Kidney (tissue), 14 donors: ENCODE results near the gene TMEM63B. TPM values are rescaled to one million over a fixed set of nuclear protein-coding genes. Genes with fewer than 3 reads are reported as not detected.

Experiments
- DNase-seq, 5 donors: peaks; one replicate each; pipeline ENCODE4 v3.0.0-alpha.2; 2013 to 2020
- FAIRE-seq: peaks from 2 replicates; lab custom pipeline; 2012; peaks lifted over from hg19 to GRCh38; lab: Jason Lieb, UNC
- H3K27ac ChIP-seq, 2 donors: one replicate each; pipeline ENCODE4 v1.7.0; 2013; ENCODE audit warnings: low read depth in 2 of 2, low read length in 2 of 2, inconsistent platforms in 1 of 2
- H3K27me3 ChIP-seq: one replicate; pipeline ENCODE4 v1.7.1; 2013; ENCODE audit warnings: low read length, inconsistent platforms; ENCODE audit not compliant: control insufficient read depth, insufficient read depth
- H3K36me3 ChIP-seq, 3 donors: one replicate each; pipeline versions ENCODE4 v1.7.0 to v1.7.1; 2013; ENCODE audit warnings: low read length in 3 of 3, control low read depth in 1 of 3, inconsistent platforms in 1 of 3; ENCODE audit not compliant: insufficient read depth in 3 of 3, control insufficient read depth in 2 of 3
- H3K4me1 ChIP-seq, 3 donors: one replicate each; pipeline versions ENCODE4 v1.7.0 to v1.7.1; 2013; ENCODE audit warnings: low read length in 3 of 3, inconsistent platforms in 1 of 3, low read depth in 1 of 3; ENCODE audit not compliant: control insufficient read depth in 2 of 3, insufficient read depth in 2 of 3
- H3K4me3 ChIP-seq, 3 donors: one replicate each; pipeline versions ENCODE4 v1.7.0 to v1.8.1; 2013; ENCODE audit warnings: low read length in 3 of 3, control low read depth in 1 of 3, inconsistent platforms in 1 of 3
- H3K9ac ChIP-seq, 3 donors: one replicate each; pipeline versions ENCODE4 v1.7.0 to v1.7.1; 2013; ENCODE audit warnings: low read length in 3 of 3, control low read depth in 1 of 3, inconsistent platforms in 1 of 3
- H3K9me3 ChIP-seq, 3 donors: one replicate each; pipeline versions ENCODE4 v1.7.0 to v1.7.1; 2013; ENCODE audit warnings: low read length in 3 of 3, control low read depth in 1 of 3, inconsistent platforms in 1 of 3; ENCODE audit not compliant: control insufficient read depth in 2 of 3, insufficient read depth in 1 of 3
- intact Hi-C: fragments of 100-400 bp; cut with DNase I; formaldehyde crosslinking; loops from one replicate; pipeline ENCODE4 v1.11.1; 2022
- polyA plus RNA-seq: library from polyadenylated mRNA; stranded (reverse); fragments of 350-450 nt; fragmentation: Illumina TruSeq; extraction: RNeasy Lipid Tissue Mini Kit (QIAGEN cat#74804); gene quantifications from one replicate; pipeline ENCODE4 v1.2.3, GENCODE V29; 2014; ENCODE audit warnings: low read depth, low replicate concordance; ENCODE audit not compliant: insufficient read depth
- total RNA-seq: library from RNA; stranded (reverse); fragmentation: NEBNext Ultra II Directional; extraction: Animal tissue kit (Norgen Biotek cat#: 25700); gene quantifications from one replicate; pipeline ENCODE4 v1.2.1, GENCODE V29; 2021
- TF ChIP-seq, protein P1 (sequence below): IDR thresholded peaks from 3 replicates; pipeline ENCODE4 v1.5.1; 2012; ENCODE audit warnings: mild to moderate bottlenecking, moderate library complexity, borderline replicate concordance; ENCODE audit not compliant: insufficient read depth; ENCODE audit errors: extremely low read depth
- donor health status: control.
- donor health status: control.
- donor health status: control.
- donor health status: control.
- donor health status: control.
- donor health status: DM: yes; HTN: yes; CAD: no.
- donor health status: Normal renal cell carcinoma (clear cell type).

The TMEM63B gene
- total and polyA plus RNA-seq, 2 donors from 2014 or later: 18.2 to 27.3 TPM

DNA sequence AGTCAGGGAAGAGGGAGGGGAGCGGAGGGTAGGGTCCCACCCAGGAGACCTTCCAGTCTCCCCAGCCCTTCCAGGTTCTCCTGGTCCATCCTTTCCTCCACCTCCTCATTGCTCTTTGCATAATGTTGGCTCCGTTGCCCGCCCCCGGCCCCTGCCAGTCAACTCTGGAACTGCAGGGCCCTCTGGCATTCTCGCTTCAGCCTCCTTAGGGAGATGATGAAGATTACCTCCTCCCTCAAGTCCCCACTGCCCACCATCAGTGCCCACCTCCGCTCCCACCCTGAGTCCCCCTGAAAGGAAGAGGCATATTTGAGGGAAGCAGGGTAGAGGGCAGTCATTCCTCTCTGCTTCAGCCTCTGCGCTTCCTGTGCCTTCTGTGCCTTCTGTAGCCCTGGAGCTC lies 8.5 kb downstream of the TMEM63B start:
- TF ChIP-seq, protein P1, sequence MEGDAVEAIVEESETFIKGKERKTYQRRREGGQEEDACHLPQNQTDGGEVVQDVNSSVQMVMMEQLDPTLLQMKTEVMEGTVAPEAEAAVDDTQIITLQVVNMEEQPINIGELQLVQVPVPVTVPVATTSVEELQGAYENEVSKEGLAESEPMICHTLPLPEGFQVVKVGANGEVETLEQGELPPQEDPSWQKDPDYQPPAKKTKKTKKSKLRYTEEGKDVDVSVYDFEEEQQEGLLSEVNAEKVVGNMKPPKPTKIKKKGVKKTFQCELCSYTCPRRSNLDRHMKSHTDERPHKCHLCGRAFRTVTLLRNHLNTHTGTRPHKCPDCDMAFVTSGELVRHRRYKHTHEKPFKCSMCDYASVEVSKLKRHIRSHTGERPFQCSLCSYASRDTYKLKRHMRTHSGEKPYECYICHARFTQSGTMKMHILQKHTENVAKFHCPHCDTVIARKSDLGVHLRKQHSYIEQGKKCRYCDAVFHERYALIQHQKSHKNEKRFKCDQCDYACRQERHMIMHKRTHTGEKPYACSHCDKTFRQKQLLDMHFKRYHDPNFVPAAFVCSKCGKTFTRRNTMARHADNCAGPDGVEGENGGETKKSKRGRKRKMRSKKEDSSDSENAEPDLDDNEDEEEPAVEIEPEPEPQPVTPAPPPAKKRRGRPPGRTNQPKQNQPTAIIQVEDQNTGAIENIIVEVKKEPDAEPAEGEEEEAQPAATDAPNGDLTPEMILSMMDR: no peak
- H3K4me3 ChIP-seq: no peak overlapping the region
- FAIRE-seq (no peak), DNase-seq (no peak)
- intact Hi-C loops: no loop called here
- H3K36me3 ChIP-seq: peaks cover 0 to 15% (median 11%) of the 10 kb centered on the region in 3 donors
- no peak overlapping the region for H3K27ac ChIP-seq
- H3K27me3 ChIP-seq: no peaks in the 10 kb centered on the region
- no peaks in the 10 kb centered on the region for H3K9me3 ChIP-seq
- H3K4me1 ChIP-seq: no peaks in the 10 kb centered on the region
- no peak overlapping the region for H3K9ac ChIP-seq

DNA sequence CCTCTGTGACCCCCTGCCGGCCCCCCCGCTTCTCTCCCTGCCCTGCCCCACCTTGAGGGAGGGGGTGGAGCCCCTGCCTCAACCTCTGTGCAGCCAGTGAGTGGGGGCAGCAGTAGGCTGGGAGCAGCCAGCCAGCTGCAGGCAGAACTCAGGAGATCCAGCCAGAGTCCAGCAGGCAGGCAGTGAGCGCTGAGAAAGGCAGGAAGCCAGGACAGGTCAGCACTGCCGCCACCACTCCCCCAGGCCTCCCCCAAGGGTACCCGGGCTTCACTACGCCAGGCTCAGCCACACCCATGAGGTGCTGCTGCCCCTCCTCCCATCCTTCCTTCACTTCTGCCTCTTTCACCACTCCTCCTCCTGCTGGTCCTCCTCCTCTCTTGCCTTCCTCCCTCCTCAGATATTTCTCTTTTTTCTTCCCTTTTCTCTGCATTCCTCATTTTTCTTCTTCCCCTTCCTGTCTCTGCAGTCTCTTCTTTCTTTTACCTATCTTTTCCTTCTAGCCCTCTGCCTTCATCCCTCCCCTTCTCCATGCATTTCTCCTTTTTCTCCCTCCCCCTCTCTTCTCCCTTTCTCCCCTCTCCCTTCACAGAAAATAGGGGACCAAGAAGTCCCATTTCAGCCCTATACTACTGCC lies 11.5 kb downstream of the TMEM63B start:
- FAIRE-seq: no peak
- intact Hi-C loops: no loop called here
- H3K36me3 ChIP-seq: peaks cover 0 to 21% (median 17%) of the 10 kb centered on the region in 3 donors

DNA sequence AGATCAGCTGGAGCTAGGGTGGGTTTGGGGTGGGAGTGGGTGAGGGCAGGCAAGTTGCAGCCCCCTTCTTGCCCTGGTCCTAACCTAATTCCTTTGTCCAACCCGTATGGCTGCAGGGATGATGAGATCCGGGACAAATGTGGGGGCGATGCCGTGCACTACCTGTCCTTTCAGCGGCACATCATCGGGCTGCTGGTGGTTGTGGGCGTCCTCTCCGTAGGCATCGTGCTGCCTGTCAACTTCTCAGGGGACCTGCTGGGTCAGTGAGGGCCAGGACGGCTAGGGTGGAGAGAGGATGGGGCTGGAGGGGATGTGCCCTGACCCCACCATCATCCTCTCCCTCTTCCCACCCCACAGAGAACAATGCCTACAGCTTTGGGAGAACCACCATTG lies 12.0 kb downstream of the TMEM63B start:
- H3K27ac ChIP-seq: no peak overlapping the region
- TF ChIP-seq, protein P1: no peak
- FAIRE-seq (no peak), DNase-seq (no peak)
- peaks cover 0 to 25% (median 19%) of the 10 kb centered on the region in 3 donors for H3K36me3 ChIP-seq
- intact Hi-C loops: no loop called here
- H3K9me3 ChIP-seq: no peaks in the 10 kb centered on the region
- H3K9ac ChIP-seq: no peak overlapping the region
- H3K4me1 ChIP-seq: no peaks in the 10 kb centered on the region
- H3K4me3 ChIP-seq: no peak overlapping the region
- no peaks in the 10 kb centered on the region for H3K27me3 ChIP-seq

More for the DNA sequence above, 11.5 kb downstream of the TMEM63B start:
- TF ChIP-seq, protein P1: no peak
- no peak overlapping the region for H3K9ac ChIP-seq
- no peak overlapping the region for H3K4me3 ChIP-seq
- H3K4me1 ChIP-seq: no peaks in the 10 kb centered on the region
- H3K27ac ChIP-seq: no peak overlapping the region
- no peak for DNase-seq
- H3K27me3 ChIP-seq: no peaks in the 10 kb centered on the region
- no peaks in the 10 kb centered on the region for H3K9me3 ChIP-seq

DNA sequence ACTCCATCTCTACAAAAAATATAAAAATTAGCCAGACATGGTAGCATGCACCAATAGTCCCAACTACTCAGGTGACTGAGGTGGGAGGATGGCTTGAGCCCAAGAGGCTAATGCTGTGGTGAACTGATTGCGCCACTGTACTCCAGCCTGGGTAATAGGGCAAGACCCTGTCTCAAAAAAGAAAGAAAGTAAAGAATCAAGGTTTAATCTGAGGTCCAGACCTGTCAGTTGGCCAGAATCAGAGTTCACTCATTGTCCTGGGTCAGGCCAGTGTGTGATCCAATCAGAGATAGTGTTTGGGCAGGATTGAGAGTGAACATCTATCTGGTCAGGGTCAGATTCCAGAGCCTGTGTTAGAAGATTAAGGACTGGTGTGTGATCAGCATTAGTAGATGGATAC lies 15.5 kb downstream of the TMEM63B start:
- no peaks in the 10 kb centered on the region for H3K27me3 ChIP-seq
- no peak overlapping the region for H3K27ac ChIP-seq
- H3K9me3 ChIP-seq: no peaks in the 10 kb centered on the region
- intact Hi-C loops: no loop called here
- DNase-seq: no peak
- no peak for FAIRE-seq
- no peaks in the 10 kb centered on the region for H3K4me1 ChIP-seq
- H3K36me3 ChIP-seq: peaks cover 0 to 26% (median 24%) of the 10 kb centered on the region in 3 donors
- no peak overlapping the region for H3K4me3 ChIP-seq
- no peak overlapping the region for H3K9ac ChIP-seq
- TF ChIP-seq, protein P1: no peak
